ENCODE data around the gene SLC35E2B. TPM values are rescaled to one million over a fixed set of nuclear protein-coding genes. Genes with fewer than 3 reads are reported as not detected.
"Not testable (repeated sequence)": the region's sequence is repeated elsewhere in the genome, so short reads cannot be mapped to it uniquely, and the experiment has no call there.

SLC35E2B gene
- total RNA-seq, 5 donors from 2014 or later (not counting 1 experiment from before 2014, with no cell fraction given): 77.7 to 202 (median 128) TPM

DNA sequence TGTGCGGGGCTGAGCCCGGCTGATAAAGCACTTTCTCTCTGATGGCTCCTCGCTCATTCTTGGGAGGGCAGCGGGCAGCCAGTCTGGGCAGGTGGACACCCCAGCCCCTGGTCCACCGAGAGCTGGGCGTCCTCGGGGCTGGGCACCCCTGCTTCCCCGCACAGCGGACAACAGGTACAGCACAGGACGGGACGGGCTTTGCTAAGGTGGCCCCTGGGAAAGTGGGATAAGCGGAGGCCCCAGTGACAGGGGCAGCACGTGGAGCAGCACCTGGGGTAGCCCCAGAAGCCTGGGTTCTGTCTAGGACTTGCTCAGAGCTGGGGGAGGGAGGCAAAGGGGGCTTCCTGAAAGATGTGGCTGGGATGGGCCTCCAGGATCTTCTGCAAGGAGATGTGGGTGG lies 58.0 kb downstream of the SLC35E2B start:
- CTCF ChIA-PET; DNase-seq; H3K27me3 Mint-ChIP-seq; H3K4me3 ChIP-seq (ENCODE audit: control insufficient read depth in 1 of 2, extremely low read depth in 1 of 2, low read length in 1 of 2); H3K4me1 Mint-ChIP-seq; H3K9me3 Mint-ChIP-seq; H3K27ac ChIP-seq (ENCODE audit: low read length); H3K27ac Mint-ChIP-seq; H3K9me3 ChIP-seq; ATAC-seq (replicated peaks in 1 of 4); H3K4me3 Mint-ChIP-seq; POLR2A ChIA-PET; H3K36me3 Mint-ChIP-seq: not testable (repeated sequence)
- Histone ChIP-seq H3K36me3 (ENCODE audit: control insufficient read depth in 2 of 2, extremely low read depth in 1 of 2, insufficient read depth in 1 of 2, low read length in 1 of 2) (peaks cover 0 to 11% of the 10 kb centered on the region in 2 donors), H3K27me3 (replicated peaks in 1 of 2; ENCODE audit: control insufficient read depth in 2 of 2, extremely low read depth in 1 of 2, insufficient read depth in 2 of 2, low read length in 1 of 2) (peaks cover 0 to 13% of the 10 kb centered on the region in 2 experiments), H3K4me1 (ENCODE audit: control insufficient read depth in 1 of 2, extremely low read depth in 1 of 2, insufficient read depth in 2 of 2, low read length in 2 of 2) (peaks cover 0 to 23% of the 10 kb centered on the region in 2 experiments)
- WGBS (ENCODE audit: insufficient coverage): 94% methylated on average over 6 of the region's 13 CpGs

DNA sequence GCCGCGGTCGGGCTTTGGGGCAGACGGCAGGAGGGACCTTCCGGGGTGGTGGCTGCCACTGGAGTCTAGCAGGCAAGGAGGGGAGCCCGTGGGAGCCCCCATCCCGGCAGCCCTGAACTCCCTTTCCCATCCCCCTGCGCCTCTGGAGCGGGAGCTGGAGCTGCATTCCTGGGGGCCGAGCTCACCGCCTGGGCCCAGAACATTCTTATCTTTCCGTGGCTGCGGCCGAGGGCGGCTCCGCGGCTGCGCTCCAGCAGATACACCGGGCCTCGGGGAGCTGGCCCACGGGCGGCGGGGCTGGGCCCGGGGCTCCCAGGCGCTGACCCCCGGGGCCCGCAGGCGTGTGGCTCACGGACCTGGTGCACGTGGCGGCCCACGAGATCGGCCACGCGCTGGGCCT lies 59.2 kb downstream of the SLC35E2B start:
- CTCF ChIA-PET; H3K9me3 ChIP-seq; H3K36me3 Mint-ChIP-seq; H3K4me1 Mint-ChIP-seq; DNase-seq; H3K4me3 Mint-ChIP-seq; H3K4me3 ChIP-seq (ENCODE audit: control insufficient read depth in 1 of 2, extremely low read depth in 1 of 2, low read length in 1 of 2); H3K27me3 Mint-ChIP-seq; ATAC-seq (replicated peaks in 1 of 4); H3K9me3 Mint-ChIP-seq; H3K36me3 ChIP-seq (ENCODE audit: control insufficient read depth in 2 of 2, extremely low read depth in 1 of 2, insufficient read depth in 1 of 2, low read length in 1 of 2); POLR2A ChIA-PET; H3K27ac ChIP-seq (ENCODE audit: low read length); H3K27ac Mint-ChIP-seq: not testable (repeated sequence)
- H3K27me3 ChIP-seq (replicated peaks in 1 of 2; ENCODE audit: control insufficient read depth in 2 of 2, extremely low read depth in 1 of 2, insufficient read depth in 2 of 2, low read length in 1 of 2): peaks cover 0 to 13% of the 10 kb centered on the region in 2 experiments
- WGBS (ENCODE audit: insufficient coverage): no CpG with 5 or more reads among the region's 35 CpGs
- H3K4me1 ChIP-seq (ENCODE audit: control insufficient read depth in 1 of 2, extremely low read depth in 1 of 2, insufficient read depth in 2 of 2, low read length in 2 of 2): peaks cover 0 to 31% of the 10 kb centered on the region in 2 experiments

DNA sequence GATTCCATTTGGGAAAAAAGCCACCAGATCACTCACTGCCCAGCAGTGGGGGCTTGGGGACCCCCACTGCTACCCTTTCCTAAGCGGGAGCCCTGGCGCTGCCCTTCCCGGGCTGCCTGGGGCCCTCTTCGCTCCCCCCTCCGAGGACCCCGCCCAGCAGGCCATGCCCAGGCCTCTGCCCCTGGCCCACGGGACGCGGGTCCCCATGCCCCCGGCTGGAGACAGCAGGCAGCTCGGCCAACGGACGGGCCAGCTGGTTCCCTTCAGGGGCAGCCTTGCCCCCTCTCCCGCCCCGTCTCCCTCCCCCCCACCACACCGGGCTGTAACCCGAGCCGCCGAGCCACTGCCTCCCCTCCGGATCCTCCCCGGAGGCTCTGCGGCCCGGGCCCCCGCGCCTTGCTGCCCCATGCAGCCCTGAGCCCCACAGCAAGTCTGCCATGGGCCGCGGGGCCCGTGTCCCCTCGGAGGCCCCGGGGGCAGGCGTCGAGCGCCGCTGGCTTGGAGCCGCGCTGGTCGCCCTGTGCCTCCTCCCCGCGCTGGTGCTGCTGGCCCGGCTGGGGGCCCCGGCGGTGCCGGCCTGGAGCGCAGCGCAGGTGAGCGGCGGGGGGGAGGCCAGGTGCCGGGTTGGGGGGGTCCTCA lies 60.7 kb downstream of the SLC35E2B start, which contains the start of gene MMP23B:
MMP23B (plus strand) TSS at position 392 of the 639 bp plus-strand sequence; CDS start at position 438, 46 bp downstream.
- Histone ChIP-seq H3K27ac (ENCODE audit: low read length) (peak within 1 kb of the TSS; percentile 63), H3K4me1 (ENCODE audit: control insufficient read depth in 1 of 2, extremely low read depth in 1 of 2, insufficient read depth in 2 of 2, low read length in 2 of 2) (peaks cover 0 to 43% of the 10 kb centered on the region in 2 experiments), H3K36me3 (ENCODE audit: control insufficient read depth in 2 of 2, extremely low read depth in 1 of 2, insufficient read depth in 1 of 2, low read length in 1 of 2) (no peaks in the 10 kb centered on the region), H3K9me3 (no peaks in the 10 kb centered on the region), H3K27me3 (replicated peaks in 1 of 2; ENCODE audit: control insufficient read depth in 2 of 2, extremely low read depth in 1 of 2, insufficient read depth in 2 of 2, low read length in 1 of 2) (peaks cover 0 to 13% of the 10 kb centered on the region in 2 experiments), H3K4me3 (ENCODE audit: control insufficient read depth in 1 of 2, extremely low read depth in 1 of 2, low read length in 1 of 2) (peak within 1 kb of the TSS in 1 of 2 donors; percentile 38)
- 6% methylated on average over 40 of the region's 48 CpGs for WGBS (ENCODE audit: insufficient coverage)
- ChIA-PET POLR2A (no interaction called here), CTCF (no interaction called here)
- no peaks in the 10 kb centered on the region for H3K9me3 Mint-ChIP-seq
- H3K4me1 Mint-ChIP-seq: peaks cover 4 to 7% (median 5%) of the 10 kb centered on the region in 3 donors
- H3K27me3 Mint-ChIP-seq: peaks cover 0 to 4% of the 10 kb centered on the region in 2 donors
- peaks cover 4% of the 10 kb centered on the region for H3K36me3 Mint-ChIP-seq
- H3K27ac Mint-ChIP-seq: peak within 1 kb of the TSS; percentile 39 to 49
- peak in 2 of 35 experiments; percentile 19 to 33 for DNase-seq
- no peak for ATAC-seq (replicated peaks in 1 of 4)
- H3K4me3 Mint-ChIP-seq: peak within 1 kb of the TSS; percentile 62 to 69 (median 65)

DNA sequence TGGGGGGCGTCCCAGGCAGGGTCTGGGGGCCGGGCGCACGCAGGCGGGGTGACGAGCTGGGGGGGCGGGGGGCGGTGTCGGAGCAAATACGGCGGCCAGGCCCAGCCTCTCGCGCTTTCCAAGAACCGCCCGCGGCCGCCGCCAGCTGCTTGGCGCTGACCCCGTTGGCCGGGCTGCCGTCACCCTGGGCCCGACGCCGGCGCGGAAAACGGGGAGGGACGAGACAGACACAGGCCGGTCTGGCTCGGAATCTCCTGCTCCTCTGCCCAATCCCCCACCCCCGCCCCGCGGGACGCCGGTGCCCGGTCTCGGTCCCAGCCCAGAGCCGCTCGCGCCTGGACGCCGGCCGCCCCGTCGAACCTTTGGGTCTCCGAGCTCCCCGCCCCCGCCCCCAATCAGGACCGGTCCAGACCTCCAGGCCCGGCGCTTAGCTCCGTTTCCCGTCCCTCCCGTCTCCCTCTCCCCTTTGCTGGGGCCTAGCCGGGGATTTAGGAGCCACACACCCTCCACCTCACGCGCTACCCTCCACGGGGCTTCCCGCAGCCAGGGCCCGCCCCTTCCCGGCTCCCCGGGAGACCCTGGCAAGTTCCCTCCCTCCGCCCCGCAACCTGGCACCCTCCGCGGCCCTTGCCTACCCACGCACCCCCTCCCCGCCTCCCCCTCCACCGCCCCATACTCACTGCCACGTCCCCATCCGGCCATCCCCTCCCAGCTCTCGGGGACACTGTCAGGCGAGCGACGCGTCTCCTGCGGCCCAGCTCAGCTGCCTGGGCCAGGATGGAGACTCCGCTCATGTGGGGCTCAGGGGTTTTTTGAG lies 61.4 kb downstream of the SLC35E2B start:
- H3K4me1 ChIP-seq (ENCODE audit: control insufficient read depth in 1 of 2, extremely low read depth in 1 of 2, insufficient read depth in 2 of 2, low read length in 2 of 2): peaks cover 0 to 45% of the 10 kb centered on the region in 2 experiments
- Mint-ChIP-seq H3K27me3 (peaks cover 0 to 4% of the 10 kb centered on the region in 2 donors), H3K4me3 (peak overlapping the region; percentile 62 to 69 (median 65)), H3K4me1 (peaks cover 4 to 7% (median 5%) of the 10 kb centered on the region in 3 donors), H3K9me3 (no peaks in the 10 kb centered on the region), H3K36me3 (no peaks in the 10 kb centered on the region), H3K27ac (peak overlapping the region; percentile 39 to 49)
- CTCF ChIA-PET: interaction anchor here in 1 of 2 donors (0.6 to 1.1 kb wide), 2 partner anchors 173 to 502 kb away, joined by 3 read pairs; no protein-coding TSS in a partner anchor
- H3K36me3 ChIP-seq (ENCODE audit: control insufficient read depth in 2 of 2, extremely low read depth in 1 of 2, insufficient read depth in 1 of 2, low read length in 1 of 2): no peaks in the 10 kb centered on the region
- ATAC-seq (replicated peaks in 1 of 4) (no peak), DNase-seq (peak in 8 of 35 experiments; percentile 22 to 67 (median 32))
- WGBS (ENCODE audit: insufficient coverage): 12% methylated on average over 49 of the region's 79 CpGs
- H3K9me3 ChIP-seq: no peaks in the 10 kb centered on the region
- peaks cover 0 to 13% of the 10 kb centered on the region in 2 experiments for H3K27me3 ChIP-seq (replicated peaks in 1 of 2; ENCODE audit: control insufficient read depth in 2 of 2, extremely low read depth in 1 of 2, insufficient read depth in 2 of 2, low read length in 1 of 2)
- H3K27ac ChIP-seq (ENCODE audit: low read length): peak overlapping the region; percentile 63
- POLR2A ChIA-PET: interaction anchor here in 1 of 2 donors (0.7 kb wide), 1 partner anchor 17 kb away, joined by 3 read pairs; no protein-coding TSS in a partner anchor
- peak overlapping the region in 1 of 2 donors; percentile 38 for H3K4me3 ChIP-seq (ENCODE audit: control insufficient read depth in 1 of 2, extremely low read depth in 1 of 2, low read length in 1 of 2)

DNA sequence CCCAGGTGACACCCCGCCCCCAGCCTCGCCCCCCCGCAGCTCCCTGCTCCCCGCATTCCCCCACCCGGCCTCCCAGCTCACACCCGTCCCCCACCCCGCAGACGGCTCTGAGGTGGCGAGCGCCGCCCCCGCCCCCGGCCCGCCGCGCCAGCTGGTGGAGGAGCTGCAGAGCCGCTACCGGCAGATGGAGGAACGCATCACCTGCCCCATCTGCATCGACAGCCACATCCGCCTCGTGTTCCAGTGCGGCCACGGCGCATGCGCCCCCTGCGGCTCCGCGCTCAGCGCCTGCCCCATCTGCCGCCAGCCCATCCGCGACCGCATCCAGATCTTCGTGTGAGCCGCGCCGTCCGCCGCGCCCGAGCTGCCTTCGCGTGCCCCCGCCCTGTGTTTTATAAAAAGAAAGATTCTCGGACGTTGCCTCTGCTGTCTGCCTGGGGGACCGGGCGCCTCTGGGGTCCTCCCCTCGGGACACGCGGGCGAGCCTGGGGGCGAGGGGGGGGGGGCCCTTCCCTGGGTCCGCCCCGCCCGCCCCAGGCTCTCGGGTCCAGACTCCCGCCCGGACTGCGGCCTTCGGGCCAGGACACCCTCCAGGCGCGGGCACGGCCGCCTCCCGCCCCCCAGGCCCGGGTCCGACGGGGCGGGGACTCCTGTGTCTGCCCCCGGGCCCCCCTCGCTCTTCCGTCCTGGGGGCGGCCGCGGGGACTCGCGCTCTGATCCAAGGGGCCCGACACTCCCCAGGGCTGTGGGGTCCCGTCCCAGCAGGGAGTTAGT lies 62.2 kb downstream of the SLC35E2B start:
- Histone ChIP-seq H3K4me1 (ENCODE audit: control insufficient read depth in 1 of 2, extremely low read depth in 1 of 2, insufficient read depth in 2 of 2, low read length in 2 of 2) (peaks cover 0 to 47% of the 10 kb centered on the region in 2 experiments), H3K27me3 (replicated peaks in 1 of 2; ENCODE audit: control insufficient read depth in 2 of 2, extremely low read depth in 1 of 2, insufficient read depth in 2 of 2, low read length in 1 of 2) (peaks cover 0 to 13% of the 10 kb centered on the region in 2 experiments), H3K27ac (ENCODE audit: low read length) (peak overlapping the region; percentile 63), H3K4me3 (ENCODE audit: control insufficient read depth in 1 of 2, extremely low read depth in 1 of 2, low read length in 1 of 2) (peak overlapping the region in 1 of 2 donors; percentile 28), H3K36me3 (ENCODE audit: control insufficient read depth in 2 of 2, extremely low read depth in 1 of 2, insufficient read depth in 1 of 2, low read length in 1 of 2) (no peaks in the 10 kb centered on the region), H3K9me3 (no peaks in the 10 kb centered on the region)
- H3K4me1 Mint-ChIP-seq: peaks cover 4 to 8% (median 7%) of the 10 kb centered on the region in 3 donors
- peaks cover 0 to 4% of the 10 kb centered on the region in 2 donors for H3K27me3 Mint-ChIP-seq
- H3K9me3 Mint-ChIP-seq: no peaks in the 10 kb centered on the region
- H3K4me3 Mint-ChIP-seq: peak overlapping the region; percentile 80 to 88 (median 86)
- 2% methylated on average over 64 of the region's 81 CpGs for WGBS (ENCODE audit: insufficient coverage)
- ChIA-PET POLR2A (interaction anchor here (0.6 to 1.3 kb wide), 4 partner anchors 15 to 231 kb away, joined by 3 to 16 read pairs (median 8); partner anchors contain the start of genes CCNL2 (in 1 of the 2) and MIB2 (in 1 of the 2)), CTCF (interaction anchor here in 1 of 2 donors (0.6 to 1.1 kb wide), 6 partner anchors 15 to 603 kb away, joined by 3 to 11 read pairs (median 3); partner anchors contain the start of genes AURKAIP1 and MIB2)
- ATAC-seq (replicated peaks in 1 of 4) (peak; percentile 74 to 77 (median 75)), DNase-seq (peak; percentile 84 to 99 (median 95))
- no peaks in the 10 kb centered on the region for H3K36me3 Mint-ChIP-seq
- H3K27ac Mint-ChIP-seq: peak overlapping the region; percentile 92 to 94

Measured in T-cell (primary cell).